Activated B cell treated with CpG ODN at 0.5 μM for 24 hours (primary cell): ENCODE measurements around the gene EPGN. TPM values are rescaled to one million over a fixed set of nuclear protein-coding genes. Genes with fewer than 3 reads are reported as not detected.

Source experiments
- ATAC-seq: fragments of 200-7000 bp; cut with Tn5 transposase; one replicate; pipeline ENCODE4 v1.10.0; 2021; ENCODE audit warnings: low read depth, mild to moderate bottlenecking, moderate library complexity
- CTCF ChIA-PET: fragments of 350-600 bp; sonication (Branson Sonifier 250); formaldehyde crosslinking; loops from one replicate; lab custom pipeline; 2021; ENCODE audit warnings: antibody characterized with exemption; lab: Charles Lee
- POLR2A ChIA-PET: fragments of 350-600 bp; sonication (Branson Sonifier 250); formaldehyde crosslinking; loops from one replicate; lab custom pipeline; 2021; ENCODE audit warnings: antibody characterized with exemption; lab: Charles Lee
- DNase-seq: peaks from one replicate; pipeline ENCODE4 v3.0.0; 2022
- H3K27ac Mint-ChIP-seq: one replicate; pipeline ENCODE4 v1.8.0; 2020; ENCODE audit warnings: mixed read lengths
- H3K27me3 Mint-ChIP-seq: one replicate; pipeline ENCODE4 v1.8.0; 2021; ENCODE audit warnings: mixed read lengths
- H3K36me3 Mint-ChIP-seq: one replicate; pipeline ENCODE4 v1.8.0; 2021; ENCODE audit warnings: low read depth, mixed read lengths
- H3K4me1 Mint-ChIP-seq: one replicate; pipeline ENCODE4 v1.8.0; 2021; ENCODE audit warnings: mixed read lengths
- H3K4me3 Mint-ChIP-seq: one replicate; pipeline ENCODE4 v1.8.0; 2020; ENCODE audit warnings: mild to moderate bottlenecking, mixed read lengths
- H3K9me3 Mint-ChIP-seq: one replicate; pipeline ENCODE4 v1.8.0; 2020; ENCODE audit warnings: mixed read lengths
- intact Hi-C: fragments of 100-400 bp; cut with micrococcal nuclease; formaldehyde crosslinking; loops from one replicate; pipeline ENCODE4 v1.15.1; 2024
- total RNA-seq: library from RNA; stranded (reverse); gene quantifications from 2 replicates; pipeline ENCODE4 v1.2.3, GENCODE V29; 2022
- TF ChIP-seq, protein P1 (sequence below): fragments of 200-600 bp; IDR thresholded peaks from one replicate; pipeline ENCODE4 v1.8.0; 2022; ENCODE audit warnings: antibody characterized with exemption, mild to moderate bottlenecking

EPGN gene, protein sequence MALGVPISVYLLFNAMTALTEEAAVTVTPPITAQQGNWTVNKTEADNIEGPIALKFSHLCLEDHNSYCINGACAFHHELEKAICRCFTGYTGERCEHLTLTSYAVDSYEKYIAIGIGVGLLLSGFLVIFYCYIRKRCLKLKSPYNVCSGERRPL
- total RNA-seq: not detected in 2 replicates

DNA sequence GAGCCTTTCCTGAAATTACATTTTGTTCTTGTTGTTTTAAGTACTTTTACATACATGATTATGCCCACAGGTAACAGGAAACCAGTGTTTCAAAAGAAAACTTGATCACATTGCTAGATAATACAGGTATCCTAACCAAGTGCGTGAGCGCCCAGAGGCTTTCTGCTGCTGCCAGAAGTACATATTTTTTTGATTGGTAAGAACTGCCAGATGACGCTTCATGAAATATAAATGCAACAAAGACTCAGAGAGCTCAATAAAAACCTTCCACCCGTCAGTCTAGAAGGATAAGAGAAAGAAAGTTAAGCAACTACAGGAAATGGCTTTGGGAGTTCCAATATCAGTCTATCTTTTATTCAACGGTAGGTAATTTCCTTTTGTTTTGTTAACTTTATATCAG, at the start of gene EPGN:
EPGN (plus strand) TSS at position 256 of the 400 bp plus-strand sequence; CDS start at position 320, 64 bp downstream.
- no peak within 1 kb of the TSS for H3K27ac Mint-ChIP-seq
- ChIA-PET CTCF (no interaction called here), POLR2A (no interaction called here)
- no peak within 1 kb of the TSS for H3K4me3 Mint-ChIP-seq
- no peaks in the 10 kb centered on the region for H3K27me3 Mint-ChIP-seq
- no peak for DNase-seq
- TF ChIP-seq, protein P1, sequence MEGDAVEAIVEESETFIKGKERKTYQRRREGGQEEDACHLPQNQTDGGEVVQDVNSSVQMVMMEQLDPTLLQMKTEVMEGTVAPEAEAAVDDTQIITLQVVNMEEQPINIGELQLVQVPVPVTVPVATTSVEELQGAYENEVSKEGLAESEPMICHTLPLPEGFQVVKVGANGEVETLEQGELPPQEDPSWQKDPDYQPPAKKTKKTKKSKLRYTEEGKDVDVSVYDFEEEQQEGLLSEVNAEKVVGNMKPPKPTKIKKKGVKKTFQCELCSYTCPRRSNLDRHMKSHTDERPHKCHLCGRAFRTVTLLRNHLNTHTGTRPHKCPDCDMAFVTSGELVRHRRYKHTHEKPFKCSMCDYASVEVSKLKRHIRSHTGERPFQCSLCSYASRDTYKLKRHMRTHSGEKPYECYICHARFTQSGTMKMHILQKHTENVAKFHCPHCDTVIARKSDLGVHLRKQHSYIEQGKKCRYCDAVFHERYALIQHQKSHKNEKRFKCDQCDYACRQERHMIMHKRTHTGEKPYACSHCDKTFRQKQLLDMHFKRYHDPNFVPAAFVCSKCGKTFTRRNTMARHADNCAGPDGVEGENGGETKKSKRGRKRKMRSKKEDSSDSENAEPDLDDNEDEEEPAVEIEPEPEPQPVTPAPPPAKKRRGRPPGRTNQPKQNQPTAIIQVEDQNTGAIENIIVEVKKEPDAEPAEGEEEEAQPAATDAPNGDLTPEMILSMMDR: no peak
- no peaks in the 10 kb centered on the region for H3K36me3 Mint-ChIP-seq
- H3K9me3 Mint-ChIP-seq: no peaks in the 10 kb centered on the region
- H3K4me1 Mint-ChIP-seq: peaks cover 5% of the 10 kb centered on the region
- ATAC-seq: no peak
- intact Hi-C loops: no loop called here

DNA sequence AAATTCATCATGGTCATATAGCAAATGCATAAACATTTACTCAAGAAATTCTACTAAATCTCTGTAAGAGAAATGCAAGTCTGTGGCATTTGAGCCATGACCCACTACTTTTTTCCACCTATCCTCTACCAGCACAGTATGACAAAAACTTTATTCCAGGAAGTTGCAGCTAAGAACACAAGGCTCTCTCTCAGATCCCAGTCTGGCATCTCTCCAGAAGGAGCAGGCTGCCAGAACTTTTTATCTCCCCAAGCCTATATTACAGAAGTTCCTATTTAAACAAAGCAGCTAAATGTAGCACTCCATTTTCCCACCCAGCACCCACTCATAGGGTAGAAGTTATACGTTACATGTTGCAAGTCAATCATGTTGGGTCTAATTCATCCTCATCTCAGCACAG, 49.3 kb upstream of the EPGN start:
- intact Hi-C loops: no loop called here
- ATAC-seq: no peak
- Mint-ChIP-seq H3K4me3 (no peak overlapping the region), H3K27me3 (no peaks in the 10 kb centered on the region), H3K9me3 (no peaks in the 10 kb centered on the region), H3K4me1 (no peaks in the 10 kb centered on the region), H3K36me3 (no peaks in the 10 kb centered on the region), H3K27ac (no peak overlapping the region)
- DNase-seq: no peak
- ChIA-PET POLR2A (no interaction called here), CTCF (no interaction called here)
- TF ChIP-seq, protein P1: no peak

DNA sequence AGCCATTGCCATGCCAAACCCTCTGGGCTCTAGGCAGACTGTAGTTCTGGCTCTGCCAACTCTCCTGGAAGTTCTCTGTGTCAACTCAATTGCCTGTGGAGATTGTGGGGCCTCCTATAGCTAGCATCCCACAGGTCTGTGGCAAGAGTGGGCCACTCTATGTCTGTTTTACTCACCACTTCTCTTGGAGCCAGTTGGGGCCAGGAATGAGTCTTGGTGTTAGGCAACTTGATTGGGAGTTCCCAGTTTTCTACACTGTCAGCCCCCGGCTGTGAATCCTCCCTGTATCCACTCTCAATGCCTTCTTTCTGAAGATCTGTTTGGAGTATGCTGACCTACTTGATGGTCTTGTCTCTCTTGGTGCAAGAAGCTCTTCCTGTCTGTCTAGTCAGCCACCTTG, 48.2 kb upstream of the EPGN start:
- ChIA-PET POLR2A (no interaction called here), CTCF (no interaction called here)
- TF ChIP-seq, protein P1: no peak
- no peak overlapping the region for H3K27ac Mint-ChIP-seq
- ATAC-seq: no peak
- DNase-seq: no peak
- H3K27me3 Mint-ChIP-seq: no peaks in the 10 kb centered on the region
- intact Hi-C loops: no loop called here
- no peaks in the 10 kb centered on the region for H3K4me1 Mint-ChIP-seq
- no peaks in the 10 kb centered on the region for H3K36me3 Mint-ChIP-seq
- no peak overlapping the region for H3K4me3 Mint-ChIP-seq
- H3K9me3 Mint-ChIP-seq: no peaks in the 10 kb centered on the region

DNA sequence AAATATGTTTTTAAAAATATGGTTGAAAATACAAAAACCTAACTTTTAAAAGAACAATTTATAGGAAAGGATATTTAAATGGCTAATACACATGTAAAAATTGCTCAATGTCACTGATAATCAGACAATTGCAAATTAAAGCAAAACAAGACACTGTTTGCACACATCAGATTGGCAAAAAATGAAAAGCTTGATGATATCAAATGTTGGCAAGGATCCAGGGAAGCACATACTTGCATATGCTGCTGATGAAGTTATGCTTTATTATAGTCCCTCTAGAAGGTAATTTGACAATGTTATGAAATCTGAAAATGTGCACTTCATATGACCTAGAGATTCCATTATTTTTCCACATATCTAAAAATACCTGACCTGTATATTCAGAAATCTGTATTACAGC, 45.7 kb upstream of the EPGN start:
- TF ChIP-seq, protein P1: no peak
- ChIA-PET POLR2A (no interaction called here), CTCF (no interaction called here)
- Mint-ChIP-seq H3K4me1 (no peaks in the 10 kb centered on the region), H3K4me3 (no peak overlapping the region), H3K36me3 (no peaks in the 10 kb centered on the region), H3K9me3 (no peaks in the 10 kb centered on the region), H3K27me3 (no peaks in the 10 kb centered on the region), H3K27ac (no peak overlapping the region)
- DNase-seq (no peak), ATAC-seq (no peak)
- intact Hi-C loops: no loop called here

DNA sequence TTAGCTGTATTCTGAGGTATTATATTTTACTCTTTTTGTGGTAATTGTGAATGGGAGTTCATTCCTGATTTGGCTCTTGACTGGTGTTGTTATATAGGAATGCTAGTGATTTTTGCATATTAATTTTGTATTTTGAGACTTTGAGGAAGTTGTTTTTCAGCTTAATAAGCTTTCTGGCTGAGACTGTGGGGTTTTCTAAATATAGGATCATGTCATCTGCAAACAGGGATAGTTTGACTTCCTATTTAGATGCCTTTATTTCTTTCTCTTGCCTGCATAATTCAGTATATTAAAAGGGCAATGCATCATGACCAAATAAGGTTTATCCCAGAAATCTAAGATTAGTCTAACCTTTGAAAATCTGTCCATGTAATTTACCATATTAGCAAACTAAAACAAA, 44.7 kb upstream of the EPGN start:
- H3K9me3 Mint-ChIP-seq: no peaks in the 10 kb centered on the region
- ChIA-PET CTCF (no interaction called here), POLR2A (no interaction called here)
- H3K36me3 Mint-ChIP-seq: no peaks in the 10 kb centered on the region
- H3K4me3 Mint-ChIP-seq: no peak overlapping the region
- DNase-seq (no peak), ATAC-seq (no peak)
- H3K27me3 Mint-ChIP-seq: no peaks in the 10 kb centered on the region
- TF ChIP-seq, protein P1: no peak
- H3K27ac Mint-ChIP-seq: no peak overlapping the region
- intact Hi-C loops: no loop called here
- H3K4me1 Mint-ChIP-seq: no peaks in the 10 kb centered on the region
